ENCODE measurements around the gene SLC1A6.
"Not testable (repeated sequence)": the region's sequence is repeated elsewhere in the genome, so short reads cannot be mapped to it uniquely, and the experiment has no call there.

SLC1A6 gene

GRCh38 chr19:14954071-14954655 is 25.5 kb downstream of the SLC1A6 start:
- no peak for DNase-seq

- no peak for DNase-seq
Observed at GRCh38 chr19:14952767-14953166, 26.9 kb downstream of the SLC1A6 start.

GRCh38 chr19:14950421-14950820 is 29.2 kb downstream of the SLC1A6 start:
- DNase-seq = no peak

- DNase-seq = no peak
Observed at GRCh38 chr19:14949876-14950275, 29.8 kb downstream of the SLC1A6 start.

- DNase-seq = not testable (repeated sequence)
Observed at GRCh38 chr19:14949413-14949812, 30.3 kb downstream of the SLC1A6 start.

- no peak for DNase-seq
Observed at GRCh38 chr19:14944456-14944855, 35.2 kb downstream of the SLC1A6 start.

GRCh38 chr19:14943601-14944000 is 36.1 kb downstream of the SLC1A6 start:
- no peak for DNase-seq

- no peak for DNase-seq
Observed at GRCh38 chr19:14941189-14941588, 38.5 kb downstream of the SLC1A6 start, which contains the start of gene OR7C2. Gene OR7C2 (plus strand): TSS chr19:14941489. CDS start chr19:14941489, 0 bp downstream.

GRCh38 chr19:14940266-14940665 is 39.4 kb downstream of the SLC1A6 start:
- DNase-seq = no peak

GRCh38 chr19:14933506-14933905 is 46.2 kb downstream of the SLC1A6 start:
- no peak for DNase-seq

- no peak for DNase-seq
Observed at GRCh38 chr19:14916848-14917247, 62.8 kb downstream of the SLC1A6 start.

GRCh38 chr19:14915116-14915515 is 64.5 kb downstream of the SLC1A6 start:
- DNase-seq = no peak

GRCh38 chr19:14906711-14907110 is 73.0 kb downstream of the SLC1A6 start:
- DNase-seq = no peak

- DNase-seq = no peak
Observed at GRCh38 chr19:14901675-14902260, 77.9 kb downstream of the SLC1A6 start.

Data from NCI-H1105 (cell line).